Testis (tissue), 3 donors: ENCODE measurements around the gene CALY. TPM values are rescaled to one million over a fixed set of nuclear protein-coding genes. Genes with fewer than 3 reads are reported as not detected.
A peak's percentile ranks its signal among the peaks of the same experiment; 100 is the strongest.
"Not testable (repeated sequence)": the region's sequence is repeated elsewhere in the genome, so short reads cannot be mapped to it uniquely, and the experiment has no call there.

Experiments
- DNase-seq: peaks from one replicate; pipeline ENCODE4 v3.0.0-alpha.2; 2019
- H3K27ac ChIP-seq, 2 donors: fragments of 200-600 bp; sonication (generic); one replicate each; pipeline ENCODE4 v1.5.1; 2019
- H3K27me3 ChIP-seq: fragments of 200-600 bp; sonication (generic); one replicate; pipeline ENCODE4 v1.5.1; 2019
- H3K36me3 ChIP-seq: fragments of 200-600 bp; sonication (generic); one replicate; pipeline ENCODE4 v1.5.1; 2017; ENCODE audit warnings: low read depth; ENCODE audit errors: missing control alignments
- H3K4me1 ChIP-seq: fragments of 200-600 bp; sonication (generic); one replicate; pipeline ENCODE4 v1.5.1; 2019
- H3K4me3 ChIP-seq, 2 donors: fragments of 200-600 bp; sonication (generic); one replicate each; pipeline ENCODE4 v1.5.1; 2017 to 2019
- H3K9me3 ChIP-seq: fragments of 200-600 bp; sonication (generic); one replicate; pipeline ENCODE4 v1.5.1; 2017
- CTCF ChIP-seq, 3 experiments: fragments of 450-650 bp in 2 of 3; fragments of 200-600 bp in 1 of 3; sonication (generic) in 1 of 3; IDR thresholded peaks; one replicate each; pipeline ENCODE4 v1.5.1; 2016 to 2019; ENCODE audit warnings: antibody characterized with exemption in 3 of 3, mild to moderate bottlenecking in 2 of 3, moderate library complexity in 1 of 3
- POLR2A ChIP-seq: fragments of 450-650 bp; IDR thresholded peaks from one replicate; pipeline ENCODE4 v1.6.1; 2017; ENCODE audit warnings: antibody characterized with exemption, mild to moderate bottlenecking, moderate library complexity
- WGBS, 2 donors: methylation state at CpG; one replicate each; pipeline ENCODE4 v1.1.5; 2018; 5-methylcytosine and 5-hydroxymethylcytosine counted together
- intact Hi-C: fragments of 100-400 bp; cut with DNase I; formaldehyde crosslinking; loops from one replicate; pipeline ENCODE4 v1.15.1; 2023; ENCODE audit warnings: low total_unique reads
- polyA plus RNA-seq: library from polyadenylated mRNA; stranded (reverse); fragments of 350-450 nt; fragmentation: Illumina TruSeq; extraction: RNeasy Lipid Tissue Mini Kit (QIAGEN cat#74804); gene quantifications from one replicate; pipeline ENCODE4 v1.2.3, GENCODE V29; 2014; ENCODE audit warnings: low read depth, low replicate concordance; ENCODE audit not compliant: insufficient read depth
- total RNA-seq, 2 donors: library from RNA; depleted of rRNA; stranded (reverse); fragments of >200 nt; gene quantifications; one replicate each; pipeline ENCODE4 v1.2.3, GENCODE V29; 2016

CALY gene
- total and polyA plus RNA-seq, 3 donors from 2014 or later = 4.9 to 35.5 (median 19.2) TPM

DNA sequence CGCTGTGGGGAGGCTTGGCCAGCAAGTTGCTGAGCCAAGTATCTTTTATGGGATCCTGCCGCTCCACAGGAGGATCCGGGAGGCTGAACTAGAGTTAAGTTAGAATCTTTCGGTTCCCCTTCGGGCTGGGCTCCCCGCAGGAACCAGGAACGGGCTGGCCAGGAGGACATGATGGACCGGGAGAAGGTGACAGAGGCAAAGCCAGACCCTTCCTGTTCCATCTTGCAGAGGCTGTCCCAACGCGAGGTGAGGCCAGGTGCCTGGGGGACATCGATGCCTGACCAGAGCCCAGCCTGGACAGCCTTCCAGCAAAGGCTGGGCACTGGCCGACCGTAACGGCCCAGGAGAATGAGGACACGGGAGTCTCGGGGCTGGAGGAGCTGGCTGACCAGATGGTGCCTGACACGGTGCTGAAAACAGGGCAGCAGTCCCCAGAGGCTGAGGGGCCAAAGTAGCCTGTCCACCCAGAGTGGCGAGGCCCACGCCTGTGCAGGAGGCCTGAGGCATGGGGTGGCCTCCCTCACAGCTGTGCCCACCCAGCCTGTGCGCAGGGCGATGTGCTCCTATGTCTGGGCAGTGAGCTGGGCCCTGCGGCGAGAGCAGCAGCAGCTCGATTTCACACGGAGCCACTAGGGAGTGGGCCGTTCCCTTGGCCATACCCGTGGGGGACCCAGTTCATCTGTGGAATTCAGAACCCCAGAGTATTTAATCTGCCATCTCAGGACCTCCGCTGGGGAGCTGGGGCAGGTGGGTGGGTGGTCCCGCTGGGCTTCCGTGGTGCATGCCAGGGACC is 40.5 kb upstream of the CALY start:
- DNase-seq = no peak
- no peak overlapping the region for H3K27ac ChIP-seq
- intact Hi-C loops = no loop called here
- H3K4me1 ChIP-seq = peaks cover 12% of the 10 kb centered on the region
- no peaks in the 10 kb centered on the region for H3K27me3 ChIP-seq
- no peaks in the 10 kb centered on the region for H3K36me3 ChIP-seq
- H3K9me3 ChIP-seq = no peaks in the 10 kb centered on the region
- WGBS, 2 donors = 79 to 84% methylated on average over 5 to 30 of the region's 30 CpGs
- TF ChIP-seq POLR2A (no peak), CTCF (IDR thresholded peaks at IDR 0.05) (no peak)
- H3K4me3 ChIP-seq = no peak overlapping the region

- H3K36me3 ChIP-seq, H3K9me3 ChIP-seq, H3K27ac ChIP-seq, intact Hi-C loops, H3K27me3 ChIP-seq, H3K4me3 ChIP-seq, DNase-seq: not testable (repeated sequence)
- WGBS, 2 donors = 89 to 96% methylated on average over 5 of the region's 5 CpGs
- H3K4me1 ChIP-seq = peaks cover 16% of the 10 kb centered on the region
Measured at GRCh38 chr10:133376183-133376582, 39.5 kb upstream of the CALY start.

GRCh38 chr10:133375357-133376115 is 38.8 kb upstream of the CALY start:
- H3K36me3 ChIP-seq = no peaks in the 10 kb centered on the region
- H3K27me3 ChIP-seq = no peaks in the 10 kb centered on the region
- TF ChIP-seq POLR2A (no peak), CTCF (IDR thresholded peaks at IDR 0.05) (no peak)
- no peak for DNase-seq
- no peak overlapping the region for H3K4me3 ChIP-seq
- WGBS, 2 donors = 78 to 81% methylated on average over 12 of the region's 12 CpGs
- intact Hi-C loops = no loop called here
- H3K27ac ChIP-seq = no peak overlapping the region
- peaks cover 16% of the 10 kb centered on the region for H3K4me1 ChIP-seq
- H3K9me3 ChIP-seq = no peaks in the 10 kb centered on the region

- intact Hi-C loops = no loop called here
- peak; percentile 9 for TF ChIP-seq POLR2A
- TF ChIP-seq CTCF (IDR thresholded peaks at IDR 0.05) = no peak
Measured at GRCh38 chr10:133373174-133374090, 36.7 kb upstream of the CALY start, which contains the start of gene ECHS1. TSS of gene ECHS1 (minus strand) at chr10:133373354. CDS start at chr10:133373333, 21 bp downstream.

More at GRCh38 chr10:133373174-133374090, 36.7 kb upstream of the CALY start, which contains the start of gene ECHS1:
- no peaks in the 10 kb centered on the region for H3K36me3 ChIP-seq
- H3K4me3 ChIP-seq = peak within 1 kb of the TSS; percentile 73 to 81
- peak; percentile 96 for DNase-seq
- H3K4me1 ChIP-seq = peaks cover 12% of the 10 kb centered on the region
- 1% methylated on average over 27 to 76 of the region's 89 CpGs for WGBS, 2 donors
- peak within 1 kb of the TSS in 1 of 2 donors; percentile 89 for H3K27ac ChIP-seq
- no peaks in the 10 kb centered on the region for H3K27me3 ChIP-seq
- H3K9me3 ChIP-seq = no peaks in the 10 kb centered on the region
